Measurements from ENCODE around the gene HOXB13. TPM values are rescaled to one million over a fixed set of nuclear protein-coding genes. Genes with fewer than 3 reads are reported as not detected.
A peak's percentile ranks its signal among the peaks of the same experiment; 100 is the strongest.

HOXB13 gene
- total RNA-seq, 1 experiment from 2014 or later, result not detected

GRCh38 chr17:48733632-48734328 is 5.2 kb upstream of the HOXB13 start:
- H3K9me3 Mint-ChIP-seq, result peaks cover 0 to 14% of the 10 kb centered on the region in 2 experiments; a peak in 2 of 5 replicates
- H3K79me1 ChIP-seq (ENCODE audit: insufficient read depth, low read depth, low read length, poor library complexity, severe bottlenecking), result no peaks in the 10 kb centered on the region
- H3K27ac Mint-ChIP-seq, result no peak overlapping the region
- peaks cover 2% of the 10 kb centered on the region for H4K20me1 ChIP-seq (ENCODE audit: control insufficient read depth, insufficient read depth, insufficient read length)
- no peak overlapping the region for H4K5ac ChIP-seq (ENCODE audit: insufficient read length, low read depth, low read length)
- H3K27me3 ChIP-seq (ENCODE audit: insufficient read depth, low read length), result peaks cover 99% of the 10 kb centered on the region
- no peak overlapping the region for H3K14ac ChIP-seq (ENCODE audit: insufficient read depth, low read length)
- H3K9ac ChIP-seq (ENCODE audit: extremely low read depth, insufficient read length, low read length), result no peak overlapping the region
- H3K18ac ChIP-seq (ENCODE audit: insufficient read length, low read depth, low read length), result no peak overlapping the region
- H2AK5ac ChIP-seq (ENCODE audit: insufficient read length, low read length), result no peak overlapping the region
- H2AFZ ChIP-seq (ENCODE audit: low read length), result no peak overlapping the region
- no peak overlapping the region for H2BK15ac ChIP-seq (ENCODE audit: low read depth, low read length)
- no peak overlapping the region for H4K8ac ChIP-seq (replicated peaks; ENCODE audit: insufficient read length, low read depth, low read length)
- H2BK12ac ChIP-seq (ENCODE audit: insufficient read length, low read depth, low read length), result no peak overlapping the region
- H3K79me2 ChIP-seq (ENCODE audit: insufficient read depth, low read length), result no peaks in the 10 kb centered on the region
- no peak overlapping the region for H2BK5ac ChIP-seq (ENCODE audit: insufficient read length, low read length)
- no peak overlapping the region for H3K4me2 ChIP-seq (ENCODE audit: insufficient read depth, insufficient read length, low read length)
- no peak overlapping the region for H4K91ac ChIP-seq (ENCODE audit: insufficient read length, low read depth, low read length)
- peaks cover 100% of the 10 kb centered on the region for H3K27me3 Mint-ChIP-seq (ENCODE audit: low read depth)
- H3K4ac ChIP-seq (ENCODE audit: low read depth, low read length), result no peak overlapping the region
- no peak overlapping the region for H3K56ac ChIP-seq (ENCODE audit: insufficient read length, low read depth, low read length)
- no peak overlapping the region for H3T11ph ChIP-seq (ENCODE audit: low read length)
- no peaks in the 10 kb centered on the region for H3K4me1 ChIP-seq (ENCODE audit: insufficient read depth, low read length)
- H3K36me3 Mint-ChIP-seq (ENCODE audit: insufficient read depth in 1 of 3, low read depth in 3 of 3), result no peaks in the 10 kb centered on the region
- no peak overlapping the region for H3K27ac ChIP-seq (ENCODE audit: insufficient read length, low read depth, low read length)
- peak overlapping the region in 1 of 2 experiments; percentile 5; a peak in 2 of 5 replicates for H3K4me3 Mint-ChIP-seq
- H2BK120ac ChIP-seq (ENCODE audit: low read depth, low read length, poor library complexity, severe bottlenecking), result no peak overlapping the region
- H3K23me2 ChIP-seq (ENCODE audit: insufficient read length, low read depth, low read length, poor library complexity, severe bottlenecking), result peaks cover 2% of the 10 kb centered on the region
- H3K9me3 ChIP-seq (ENCODE audit: control insufficient read depth, low read depth, low read length), result no peaks in the 10 kb centered on the region
- no peak for TF ChIP-seq CTCF (conservative IDR thresholded peaks at IDR 0.05)
- H3K23ac ChIP-seq (ENCODE audit: insufficient read length, low read depth, low read length), result no peak overlapping the region
- no peak for DNase-seq
- H2BK20ac ChIP-seq (ENCODE audit: low read depth, low read length, poor library complexity, severe bottlenecking), result no peak overlapping the region
- H3K4me1 Mint-ChIP-seq, result peaks cover 12 to 16% of the 10 kb centered on the region in 2 experiments
- no CpG with 5 or more reads among the region's 22 CpGs for WGBS (ENCODE audit: extremely low coverage, insufficient read length, low lambda C conversion rate)
